ENCODE measurements around the gene ANKRD33B. TPM values are rescaled to one million over a fixed set of nuclear protein-coding genes. Genes with fewer than 3 reads are reported as not detected.

Gene ANKRD33B
- polyA plus RNA-seq, 1 experiment = 3.4 TPM

GRCh38 chr5:10617103-10617502, 53.2 kb downstream of the ANKRD33B start:
- DNase-seq (ENCODE audit: low read depth) = no peak
- H3K4me3 ChIP-seq (ENCODE audit: low read depth, low read length) = no peak overlapping the region
- CTCF ChIA-PET = interaction anchor here (1.2 to 2.3 kb wide), 2 partner anchors 10 to 52 kb away, joined by 3 to 10 read pairs; no protein-coding TSS in a partner anchor
- peaks cover 8% of the 10 kb centered on the region; the same call in 1 of the 2 replicates for H3K36me3 ChIP-seq (ENCODE audit: control insufficient read depth, insufficient read depth, low read length)
- POLR2A ChIA-PET = no interaction called here
- no peak for TF ChIP-seq CTCF (IDR thresholded peaks at IDR 0.05; ENCODE audit: insufficient read depth, low read depth, low read length)
- no peaks in the 10 kb centered on the region for H3K27me3 ChIP-seq (ENCODE audit: control insufficient read depth, insufficient read depth, low read length)

- Histone ChIP-seq H3K27me3 (ENCODE audit: control insufficient read depth, insufficient read depth, low read length) (no peaks in the 10 kb centered on the region), H3K36me3 (ENCODE audit: control insufficient read depth, insufficient read depth, low read length) (peaks cover 11% of the 10 kb centered on the region; the same call in 1 of the 2 replicates), H3K4me3 (ENCODE audit: low read depth, low read length) (no peak overlapping the region)
- ChIA-PET POLR2A (no interaction called here), CTCF (interaction anchor here (0.6 to 2.3 kb wide), 2 partner anchors 9 to 34 kb away, joined by 4 to 10 read pairs; no protein-coding TSS in a partner anchor)
- no peak for DNase-seq (ENCODE audit: low read depth)
- no peak for TF ChIP-seq CTCF (IDR thresholded peaks at IDR 0.05; ENCODE audit: insufficient read depth, low read depth, low read length)
Measured at GRCh38 chr5:10618311-10618710, 54.4 kb downstream of the ANKRD33B start.

GRCh38 chr5:10619649-10620048, 55.8 kb downstream of the ANKRD33B start:
- Histone ChIP-seq H3K27me3 (ENCODE audit: control insufficient read depth, insufficient read depth, low read length) (no peaks in the 10 kb centered on the region), H3K4me3 (ENCODE audit: low read depth, low read length) (no peak overlapping the region), H3K36me3 (ENCODE audit: control insufficient read depth, insufficient read depth, low read length) (peaks cover 11% of the 10 kb centered on the region; the same call in 1 of the 2 replicates)
- ChIA-PET CTCF (interaction anchor here (1.0 to 2.0 kb wide), 4 partner anchors 8 to 12 kb away, joined by 3 to 4 read pairs (median 3); no protein-coding TSS in a partner anchor), POLR2A (no interaction called here)
- no peak for DNase-seq (ENCODE audit: low read depth)
- no peak for TF ChIP-seq CTCF (IDR thresholded peaks at IDR 0.05; ENCODE audit: insufficient read depth, low read depth, low read length)

- Histone ChIP-seq H3K36me3 (ENCODE audit: control insufficient read depth, insufficient read depth, low read length) (peaks cover 11% of the 10 kb centered on the region), H3K27me3 (ENCODE audit: control insufficient read depth, insufficient read depth, low read length) (no peaks in the 10 kb centered on the region), H3K4me3 (ENCODE audit: low read depth, low read length) (no peak overlapping the region)
- ChIA-PET POLR2A (no interaction called here), CTCF (interaction anchor here (1.0 to 2.0 kb wide), 5 partner anchors 8 to 168 kb away, joined by 3 to 4 read pairs (median 3); no protein-coding TSS in a partner anchor)
- DNase-seq (ENCODE audit: low read depth) = no peak
- no peak for TF ChIP-seq CTCF (IDR thresholded peaks at IDR 0.05; ENCODE audit: insufficient read depth, low read depth, low read length)
Measured at GRCh38 chr5:10620346-10620745, 56.5 kb downstream of the ANKRD33B start.

GRCh38 chr5:10621832-10622231, 58.0 kb downstream of the ANKRD33B start:
- Histone ChIP-seq H3K36me3 (ENCODE audit: control insufficient read depth, insufficient read depth, low read length) (peaks cover 11% of the 10 kb centered on the region), H3K27me3 (ENCODE audit: control insufficient read depth, insufficient read depth, low read length) (no peaks in the 10 kb centered on the region), H3K4me3 (ENCODE audit: low read depth, low read length) (no peak overlapping the region)
- ChIA-PET POLR2A (no interaction called here), CTCF (interaction anchor here (1.6 kb wide), 1 partner anchor 169 kb away, joined by 4 read pairs; no protein-coding TSS in a partner anchor)
- DNase-seq (ENCODE audit: low read depth) = no peak
- no peak for TF ChIP-seq CTCF (IDR thresholded peaks at IDR 0.05; ENCODE audit: insufficient read depth, low read depth, low read length)
